ENCODE data around the gene XIST.
"Not testable (repeated sequence)": the region's sequence is repeated elsewhere in the genome, so short reads cannot be mapped to it uniquely, and the experiment has no call there.

The XIST gene

DNA sequence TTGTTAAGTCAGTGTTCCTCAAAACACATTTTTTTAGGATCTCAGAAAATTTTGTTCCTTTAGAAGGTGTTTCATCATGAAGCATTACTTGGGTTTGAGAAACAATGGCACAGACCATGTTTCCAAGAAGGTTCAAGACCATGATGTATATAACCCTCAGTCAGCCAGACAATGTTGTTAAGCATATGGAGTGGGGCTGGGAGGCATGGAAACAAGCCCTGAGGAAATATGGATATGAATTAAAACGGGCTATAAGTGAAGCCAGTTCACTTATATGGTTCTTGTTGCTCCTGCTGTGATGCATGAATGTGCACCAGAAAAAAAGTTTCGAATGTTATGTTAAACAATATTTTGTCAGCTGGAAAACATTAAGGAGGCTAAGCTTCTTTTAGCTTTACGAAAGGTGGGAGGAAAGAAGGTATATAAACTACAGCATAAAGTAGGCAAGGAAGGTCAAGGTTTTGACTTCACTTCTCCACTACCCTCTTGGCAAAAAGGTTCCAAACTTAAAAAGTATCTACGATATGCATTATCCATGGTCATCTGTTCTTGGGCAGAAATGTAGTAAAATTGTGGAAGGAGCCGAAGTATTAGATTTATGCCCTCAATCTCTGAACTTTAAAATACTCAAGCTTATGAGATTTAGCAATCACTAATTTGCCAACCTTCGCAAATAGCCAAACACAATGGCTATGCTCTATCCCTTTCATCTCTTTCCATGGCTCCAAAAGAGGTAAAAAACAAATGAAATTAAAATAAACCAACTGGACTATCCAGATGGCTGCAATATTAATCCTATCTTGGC lies 12.2 kb downstream of the XIST start:
- H3K27ac ChIP-seq = no peak overlapping the region
- DNase-seq (ENCODE audit: low read depth, low spot score) = no peak

DNA sequence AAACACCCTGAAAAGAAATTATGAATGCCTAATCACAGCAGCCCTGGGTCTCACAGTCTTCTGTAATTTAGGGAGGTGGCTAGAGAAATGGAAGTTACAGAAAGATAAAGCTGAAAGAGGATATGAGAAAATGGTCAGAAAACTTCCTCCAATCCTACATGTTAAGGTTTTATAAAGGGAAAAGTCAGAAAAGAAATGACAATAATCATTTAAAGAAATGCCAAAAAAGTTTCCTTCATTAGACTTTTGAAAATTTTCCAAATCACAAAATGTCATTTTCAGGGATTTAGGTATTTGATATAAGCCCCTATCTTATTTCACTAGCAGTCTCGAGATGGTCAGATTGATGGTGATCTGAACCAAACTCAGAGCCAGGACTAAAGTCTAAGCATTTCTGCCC lies 13.4 kb downstream of the XIST start:
- no peak for DNase-seq (ENCODE audit: low read depth, low spot score)
- H3K27ac ChIP-seq = no peak overlapping the region

DNA sequence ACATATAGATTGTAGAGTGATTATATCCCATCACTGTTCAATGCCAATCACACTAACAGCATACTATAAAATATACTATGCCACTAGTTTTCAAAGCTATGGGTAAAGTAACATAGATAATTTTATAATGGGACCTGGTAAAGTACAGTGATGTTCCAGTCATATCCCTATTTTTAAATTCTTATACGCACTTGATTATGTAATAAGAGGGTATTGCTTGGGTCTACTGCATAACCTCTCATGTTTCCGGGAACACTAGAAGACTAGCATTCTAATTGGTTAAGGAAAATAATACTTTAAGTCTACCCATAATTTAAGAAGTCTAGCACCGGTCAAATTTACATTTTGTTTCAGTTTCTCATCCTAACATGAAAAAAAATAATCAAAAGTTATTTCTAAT lies 14.4 kb downstream of the XIST start:
- no peak for DNase-seq (ENCODE audit: low read depth, low spot score)
- no peak overlapping the region for H3K27ac ChIP-seq

DNA sequence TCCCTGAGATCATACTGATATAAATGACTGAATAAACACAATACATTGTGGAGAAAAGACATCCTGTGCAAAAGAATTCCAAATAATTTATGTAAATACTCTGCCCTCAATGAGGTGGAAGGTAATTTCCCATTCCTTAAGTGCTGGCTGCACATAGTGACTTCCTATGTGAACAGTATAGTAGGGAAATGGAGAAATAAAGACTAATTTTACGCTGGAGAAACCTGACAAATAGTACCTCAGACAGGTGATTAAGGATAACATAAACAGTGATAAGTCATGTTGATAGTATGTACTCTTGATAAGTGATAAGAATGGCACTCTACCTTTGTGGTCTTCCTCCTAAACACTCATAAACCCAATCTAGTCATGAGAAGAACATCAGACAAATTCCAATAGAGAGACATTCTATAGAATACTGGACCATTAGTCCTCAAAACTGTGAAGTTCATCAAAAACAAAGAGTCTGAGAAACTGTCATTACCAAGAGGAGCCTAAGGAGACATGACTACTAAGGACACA lies 15.5 kb downstream of the XIST start:
- no peak for DNase-seq (ENCODE audit: low read depth, low spot score)
- H3K27ac ChIP-seq = no peak overlapping the region

DNA sequence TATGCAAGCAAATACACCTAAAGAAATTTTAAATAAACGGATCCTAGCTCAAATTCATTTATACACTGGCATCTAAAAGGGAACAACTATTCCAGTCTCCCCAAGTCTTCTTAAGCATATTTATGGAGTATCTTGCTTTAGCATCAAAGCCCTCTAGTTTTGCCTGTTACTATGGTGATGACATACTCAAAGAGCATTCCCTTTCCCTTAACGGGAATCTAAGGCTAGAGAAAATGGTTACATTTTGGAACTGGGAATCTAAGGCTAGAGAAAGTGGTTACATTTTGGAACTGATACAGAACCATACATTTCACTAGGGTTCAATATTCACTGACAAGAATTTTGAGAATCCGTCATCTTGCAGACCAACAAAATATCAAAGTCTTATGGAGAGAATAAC lies 18.3 kb downstream of the XIST start:
- DNase-seq (ENCODE audit: low read depth, low spot score) = no peak
- H3K27ac ChIP-seq = no peak overlapping the region

DNA sequence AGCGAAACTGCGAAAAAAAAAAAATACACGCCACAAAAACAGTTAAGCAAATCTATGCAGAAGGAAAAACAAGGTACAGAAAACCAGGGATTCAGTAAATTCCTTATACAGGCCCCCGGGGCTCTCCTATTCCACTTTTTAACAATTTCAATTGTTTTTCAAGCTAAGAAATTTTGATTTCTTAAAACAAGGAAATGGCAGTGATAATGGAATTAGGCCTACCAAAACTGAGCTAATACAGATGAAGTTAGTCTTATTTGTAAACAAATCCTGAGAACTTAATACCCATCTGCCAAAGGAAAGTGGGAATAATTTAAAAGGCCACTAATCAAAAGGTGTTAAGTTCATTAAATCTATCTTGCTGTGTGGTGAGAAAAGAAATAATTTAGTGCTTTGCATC lies 20.2 kb downstream of the XIST start:
- no peak overlapping the region for H3K27ac ChIP-seq
- DNase-seq (ENCODE audit: low read depth, low spot score) = no peak

GRCh38 chrX:73831500-73831899 lies 21.0 kb downstream of the XIST start:
- H3K27ac ChIP-seq = no peak overlapping the region
- no peak for DNase-seq (ENCODE audit: low read depth, low spot score)

DNA sequence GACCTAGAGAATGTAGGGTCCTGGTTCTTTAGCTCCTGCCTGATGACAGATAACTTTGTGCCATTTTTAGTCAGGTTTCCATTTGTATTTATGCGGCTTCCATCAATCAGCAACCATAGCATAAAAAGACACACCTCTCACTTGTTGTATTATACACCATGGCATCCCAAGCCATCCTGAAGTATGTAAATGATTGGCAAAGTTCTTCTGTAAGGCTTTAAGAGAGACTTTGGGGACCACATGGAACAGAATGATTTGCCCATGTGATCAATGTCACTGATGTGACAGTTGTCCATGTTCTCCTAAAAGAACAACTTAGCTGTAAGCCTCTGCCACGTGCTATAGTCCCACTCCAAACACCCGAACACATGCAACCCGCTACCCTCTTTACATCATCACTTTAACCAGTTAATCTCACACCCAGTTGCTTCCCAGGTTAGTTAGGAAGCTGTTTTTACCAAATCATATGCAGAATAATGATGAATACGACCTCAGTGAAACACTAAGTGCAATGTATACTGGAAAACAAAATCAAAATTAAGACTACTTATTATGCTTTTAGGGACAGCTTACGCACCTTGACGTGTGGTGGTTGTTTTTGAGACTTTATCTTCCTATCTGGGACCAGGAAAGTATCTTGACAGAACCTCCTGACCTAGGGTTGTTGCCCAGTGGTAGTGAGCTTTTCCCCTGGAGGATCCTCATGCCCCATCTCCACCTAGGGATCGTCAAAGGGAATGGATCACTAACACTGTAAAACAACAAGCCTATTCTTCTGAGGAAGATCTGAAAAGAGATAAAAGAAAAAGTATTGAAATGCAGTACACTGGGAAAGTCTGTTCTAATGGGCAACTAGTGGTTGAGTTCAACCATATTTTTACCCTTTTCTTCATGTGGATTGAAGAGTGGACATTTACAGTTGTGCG lies 21.8 kb downstream of the XIST start:
- DNase-seq (ENCODE audit: low read depth, low spot score) = no peak

GRCh38 chrX:73829890-73830466 lies 22.5 kb downstream of the XIST start:
- DNase-seq (ENCODE audit: low read depth, low spot score) = no peak
- H3K27ac ChIP-seq = no peak overlapping the region

More for the DNA sequence above, 21.8 kb downstream of the XIST start:
- no peak overlapping the region for H3K27ac ChIP-seq

DNA sequence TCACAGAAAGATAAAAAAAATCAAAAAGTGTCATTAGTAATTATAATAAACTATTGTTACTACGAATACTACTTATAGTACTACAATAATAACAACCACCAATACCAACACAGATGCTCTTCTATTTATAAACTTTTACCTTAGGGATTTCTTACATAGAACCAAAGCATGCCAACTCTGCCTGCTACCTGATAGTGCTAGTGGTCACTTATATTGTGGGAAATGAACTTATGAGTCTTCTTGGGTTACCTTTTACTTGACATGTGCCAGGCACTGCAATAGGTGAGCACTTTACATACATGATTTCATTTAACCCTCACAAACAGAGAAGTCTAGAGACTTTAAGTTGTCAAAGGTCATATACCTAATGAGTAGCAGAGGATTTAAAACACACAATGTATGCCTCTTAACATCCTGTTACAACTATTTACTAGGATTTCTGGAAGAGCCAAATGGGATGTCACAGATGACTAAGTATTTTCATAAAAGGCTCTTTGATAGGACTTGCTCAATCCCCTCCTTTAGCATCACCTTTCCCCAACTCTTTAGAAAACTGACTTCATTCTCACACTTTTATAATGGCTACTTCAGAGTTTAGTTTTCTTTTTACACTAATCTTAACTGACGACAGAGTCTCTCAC lies 24.3 kb downstream of the XIST start:
- DNase-seq (ENCODE audit: low read depth, low spot score) = no peak
- no peak overlapping the region for H3K27ac ChIP-seq

DNA sequence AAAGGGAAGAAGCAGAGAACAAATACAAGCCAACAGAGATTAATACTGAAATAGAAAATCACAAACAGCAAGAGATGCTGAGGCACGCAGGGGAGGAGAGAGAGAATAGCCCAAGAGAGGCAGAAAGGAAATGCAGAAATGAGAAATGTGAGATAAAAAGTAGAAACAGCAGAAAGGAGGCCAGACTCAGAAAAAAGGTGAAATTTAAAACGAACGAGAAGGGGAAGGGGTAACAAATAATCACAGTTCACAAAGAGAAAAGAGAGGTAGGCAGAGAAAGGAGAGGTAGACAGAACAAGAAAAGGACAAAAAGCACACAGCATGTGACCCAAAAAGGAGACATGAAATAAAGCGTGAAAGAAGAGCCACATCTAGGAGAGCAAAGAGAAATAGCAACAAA lies 25.1 kb downstream of the XIST start:
- no peak for DNase-seq (ENCODE audit: low read depth, low spot score)
- no peak overlapping the region for H3K27ac ChIP-seq

GRCh38 chrX:73826996-73827395 lies 25.5 kb downstream of the XIST start:
- no peak overlapping the region for H3K27ac ChIP-seq
- no peak for DNase-seq (ENCODE audit: low read depth, low spot score)

- no peak for DNase-seq (ENCODE audit: low read depth, low spot score)
- no peak overlapping the region for H3K27ac ChIP-seq
These were observed 26.9 kb downstream of the XIST start for GRCh38 chrX:73825569-73825968.

DNA sequence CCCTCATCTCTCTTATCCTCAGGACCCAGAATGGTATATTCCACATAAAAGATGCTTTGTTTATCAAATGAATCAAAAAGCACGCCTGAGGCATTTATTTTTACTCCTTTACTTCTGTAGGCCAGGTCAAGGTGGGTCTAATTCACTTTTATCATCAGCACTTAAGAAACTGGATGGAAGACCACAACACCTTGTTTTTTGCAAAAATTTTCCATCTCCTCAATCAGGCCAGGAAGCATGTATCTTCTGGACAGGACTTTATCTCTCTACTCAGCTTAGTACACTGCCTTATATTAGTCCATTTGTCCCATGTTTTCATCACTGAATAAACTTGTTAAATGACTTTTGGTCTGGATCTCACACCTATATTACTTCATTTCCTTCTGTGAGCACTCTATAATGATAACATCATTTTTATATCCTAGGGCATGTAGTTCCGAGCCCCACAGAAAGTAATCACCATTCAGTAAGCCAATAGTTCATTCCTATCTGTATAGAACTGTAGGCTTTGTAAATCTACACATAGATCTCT lies 29.0 kb downstream of the XIST start:
- H3K27ac ChIP-seq = no peak overlapping the region
- DNase-seq (ENCODE audit: low read depth, low spot score) = no peak

DNA sequence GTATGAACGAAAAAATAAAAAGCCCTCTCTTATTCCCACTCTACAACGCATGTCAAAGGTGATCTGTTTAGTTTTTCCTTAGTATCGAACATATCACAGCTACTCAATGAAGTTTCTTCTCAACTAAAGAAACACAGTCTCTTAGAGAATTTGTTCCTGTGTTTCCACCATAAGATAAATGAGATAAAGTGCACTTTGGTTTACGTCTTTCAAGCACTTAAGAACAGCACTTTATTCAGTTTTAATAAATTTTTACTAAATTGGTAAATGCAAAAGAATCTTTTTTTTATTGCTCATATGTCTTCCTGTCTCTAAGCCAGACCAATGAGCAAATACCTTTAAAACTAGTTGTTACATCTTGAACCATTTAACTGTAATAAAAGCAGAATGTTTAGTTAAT lies 29.7 kb downstream of the XIST start:
- no peak overlapping the region for H3K27ac ChIP-seq
- no peak for DNase-seq (ENCODE audit: low read depth, low spot score)

- no peak overlapping the region for H3K27ac ChIP-seq
These were observed 30.5 kb downstream of the XIST start for GRCh38 chrX:73821921-73822559.

GRCh38 chrX:73819864-73820558 lies 32.5 kb downstream of the XIST start:
- H3K27ac ChIP-seq; DNase-seq (ENCODE audit: low read depth, low spot score): not testable (repeated sequence)

More at GRCh38 chrX:73821921-73822559, 30.5 kb downstream of the XIST start:
- DNase-seq (ENCODE audit: low read depth, low spot score) = no peak

- no peak for DNase-seq (ENCODE audit: low read depth, low spot score)
- no peak overlapping the region for H3K27ac ChIP-seq
These were observed 34.1 kb downstream of the XIST start for GRCh38 chrX:73818200-73819116.

Measured in epithelial cell of prostate (primary cell).